DLD1 (cell line): ENCODE data around the gene ANO9.
"Not testable (repeated sequence)": the region's sequence is repeated elsewhere in the genome, so short reads cannot be mapped to it uniquely, and the experiment has no call there.

Experiments used
- in situ Hi-C: cut with HindIII; loops from 2 replicates; pipeline ENCODE4 v1.10.0; 2017; ENCODE audit warnings: low sequenced_read_pairs

The ANO9 gene

DNA sequence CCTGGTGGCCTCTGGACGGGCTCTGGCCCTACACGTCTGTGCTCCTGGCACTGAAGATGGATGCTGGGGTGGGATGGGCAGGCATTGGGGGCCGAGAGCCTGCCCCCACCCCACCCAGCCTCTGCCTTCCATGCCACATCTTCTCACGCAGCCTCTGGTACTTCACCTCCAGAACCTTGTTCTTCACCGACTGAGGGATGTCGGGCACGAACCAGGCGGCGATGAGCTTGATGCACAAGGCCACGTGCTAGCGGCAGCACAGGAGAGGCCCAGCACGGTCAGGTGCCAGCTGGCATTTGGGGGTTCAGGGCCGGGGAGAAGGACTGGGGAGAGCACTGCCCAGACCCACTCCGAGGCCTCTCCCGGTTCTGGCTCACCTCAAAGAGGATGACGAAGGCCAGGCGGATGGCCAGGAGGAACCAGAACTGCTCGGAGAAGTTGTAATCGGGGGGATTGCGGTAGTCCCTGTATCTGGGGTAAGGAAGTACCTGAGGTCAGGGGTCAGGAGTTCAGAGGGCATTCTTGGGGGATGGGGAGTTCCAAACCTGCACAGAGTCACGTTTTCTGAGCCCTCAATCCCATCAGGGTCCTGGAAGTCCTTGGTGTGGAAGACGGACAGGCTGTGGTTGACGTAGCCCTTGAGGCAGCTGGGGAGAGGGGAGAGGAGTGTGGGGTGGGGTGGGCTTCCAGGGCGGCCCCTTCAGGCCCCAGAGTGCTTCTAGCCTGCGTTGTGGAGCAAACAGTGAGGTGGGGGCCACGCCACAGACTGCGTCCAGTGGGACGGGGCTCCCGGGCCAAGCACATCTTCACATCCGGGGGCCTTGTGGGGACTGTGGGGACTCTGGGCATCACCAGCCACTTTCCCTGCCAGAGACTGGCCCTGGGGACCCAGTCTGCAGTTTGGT lies 23.2 kb downstream of the ANO9 start:
- in situ Hi-C loops: no loop called here

DNA sequence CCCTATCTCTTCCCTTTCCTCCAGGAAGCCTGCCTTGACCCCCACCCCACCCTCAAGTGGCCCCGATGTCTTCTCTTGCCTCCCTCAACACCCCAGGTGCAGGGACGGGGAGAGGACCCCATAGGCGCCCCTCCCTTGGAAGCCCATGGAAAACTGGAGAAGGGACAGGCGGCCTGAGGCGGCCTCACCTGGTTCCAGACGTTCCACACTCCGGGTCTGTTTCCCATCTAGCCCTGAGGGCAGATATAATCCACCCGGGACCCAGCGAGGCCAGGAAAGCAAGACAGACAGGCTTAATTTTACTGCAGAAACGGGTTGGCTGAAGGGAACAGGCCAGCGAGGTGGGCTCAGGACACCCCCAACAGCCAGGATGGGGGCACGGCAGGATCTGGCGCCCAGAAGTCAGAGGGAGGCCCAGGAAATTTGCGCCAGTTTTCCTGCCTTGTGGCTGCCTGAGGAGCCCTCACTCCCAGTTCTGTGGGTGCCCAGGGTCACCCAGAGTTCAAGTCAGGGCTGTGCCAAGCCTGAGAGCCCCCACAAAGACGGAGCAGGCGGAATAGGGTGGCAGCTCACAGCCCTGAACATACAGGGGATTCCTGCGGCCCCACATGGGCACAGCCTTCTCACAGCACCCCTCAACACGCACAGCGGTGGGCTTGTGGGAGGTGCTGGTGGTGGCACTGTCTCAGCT lies 24.0 kb downstream of the ANO9 start:
- in situ Hi-C loops: no loop called here

DNA sequence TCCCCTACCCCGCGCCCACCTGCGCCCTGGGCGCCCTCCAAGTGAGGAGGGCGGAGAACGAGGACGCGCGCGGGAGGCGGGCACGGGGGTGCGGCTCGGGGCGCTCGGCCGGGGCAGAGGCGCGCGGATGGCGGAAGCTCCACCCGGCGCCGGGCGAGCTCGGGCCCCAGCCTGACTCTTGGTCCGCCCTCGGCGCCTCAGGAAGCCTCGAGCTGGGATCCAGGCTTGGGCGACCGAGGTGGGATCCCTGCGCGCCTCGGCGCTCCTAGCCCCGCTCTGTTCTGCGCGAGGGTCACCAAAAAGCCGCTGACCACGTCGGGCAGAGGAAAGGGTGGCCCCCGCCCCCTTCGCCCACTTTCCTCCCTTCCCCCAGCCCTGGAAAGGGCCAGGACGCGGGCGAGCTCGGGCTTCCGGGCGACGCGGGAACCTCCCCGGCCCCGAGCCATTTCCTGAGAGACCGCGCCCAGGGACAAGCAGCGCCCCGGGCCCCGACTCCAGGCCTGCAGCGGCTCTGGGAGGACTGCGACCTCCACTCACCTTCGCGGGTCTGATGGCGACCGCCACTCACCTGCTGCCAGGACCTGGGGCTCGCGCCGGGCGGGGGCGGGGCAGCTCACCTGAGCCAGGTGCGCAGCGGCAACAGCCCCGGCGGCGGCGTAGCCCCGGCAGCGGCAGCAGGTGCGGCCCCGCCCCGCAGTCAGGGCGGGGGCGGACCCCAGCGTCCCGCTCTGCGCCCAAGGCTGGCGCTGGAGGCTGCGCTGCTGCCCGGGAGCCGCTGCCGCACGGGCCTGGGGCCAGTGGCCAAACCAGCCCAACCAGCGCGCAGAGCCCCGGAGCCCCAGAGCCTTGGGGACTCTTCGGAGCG lies 24.8 kb downstream of the ANO9 start:
- in situ Hi-C loops: no loop called here

DNA sequence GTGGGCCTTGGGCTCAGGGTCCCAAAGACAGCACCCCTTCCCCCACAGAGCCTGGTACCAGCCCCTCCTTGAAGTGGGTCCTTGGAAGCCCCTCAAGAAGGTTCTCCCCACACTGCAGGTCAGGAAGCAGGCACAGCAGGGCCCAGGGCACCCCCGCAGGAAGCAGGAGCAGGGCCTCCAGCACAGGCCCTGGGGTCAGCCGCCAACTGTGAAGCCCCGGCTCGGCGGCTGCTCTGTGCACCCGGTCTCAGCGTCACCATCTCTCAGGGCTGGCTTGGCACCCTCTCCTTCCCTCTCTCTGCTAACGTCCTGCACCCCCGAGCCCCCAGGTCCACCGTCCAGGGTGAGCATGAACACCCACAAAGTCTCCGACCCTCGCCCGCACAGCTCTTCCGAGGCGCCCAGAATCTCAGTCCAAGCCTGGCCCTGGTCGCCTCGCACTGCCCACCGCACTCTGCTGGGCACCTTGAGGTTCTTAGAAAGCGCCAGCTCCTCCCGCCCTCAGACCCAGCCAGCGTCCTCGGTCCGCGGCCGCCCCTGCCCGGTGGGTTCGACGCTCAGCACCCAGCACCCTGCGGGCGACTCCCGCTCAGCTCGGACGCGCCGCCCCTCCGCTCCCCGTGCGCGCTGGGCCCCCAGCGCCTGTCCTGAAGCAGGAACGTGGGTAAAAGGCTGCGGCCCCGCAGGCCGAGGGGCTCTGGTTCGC lies 25.6 kb downstream of the ANO9 start:
- in situ Hi-C loops: no loop called here

DNA sequence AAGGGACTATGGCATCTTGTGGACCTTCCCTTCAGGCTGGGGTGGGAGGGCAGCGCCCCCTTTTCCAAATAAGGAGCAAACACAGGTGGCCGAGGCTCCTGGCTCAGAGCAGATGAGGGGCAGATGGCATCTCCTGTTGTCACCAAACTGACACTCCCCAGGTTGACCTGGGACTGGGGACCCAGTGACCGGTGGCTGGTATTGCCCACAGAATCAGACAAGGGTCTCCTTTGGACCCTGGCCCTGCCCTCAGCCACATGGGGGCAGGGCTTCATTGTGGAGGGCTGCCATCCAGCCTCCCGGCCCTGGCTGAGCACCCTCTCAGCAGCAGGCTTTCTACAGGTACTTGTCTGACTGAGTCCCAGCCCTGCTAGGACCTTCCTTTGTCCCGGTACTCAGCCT lies 26.2 kb downstream of the ANO9 start:
- in situ Hi-C loops: no loop called here

DNA sequence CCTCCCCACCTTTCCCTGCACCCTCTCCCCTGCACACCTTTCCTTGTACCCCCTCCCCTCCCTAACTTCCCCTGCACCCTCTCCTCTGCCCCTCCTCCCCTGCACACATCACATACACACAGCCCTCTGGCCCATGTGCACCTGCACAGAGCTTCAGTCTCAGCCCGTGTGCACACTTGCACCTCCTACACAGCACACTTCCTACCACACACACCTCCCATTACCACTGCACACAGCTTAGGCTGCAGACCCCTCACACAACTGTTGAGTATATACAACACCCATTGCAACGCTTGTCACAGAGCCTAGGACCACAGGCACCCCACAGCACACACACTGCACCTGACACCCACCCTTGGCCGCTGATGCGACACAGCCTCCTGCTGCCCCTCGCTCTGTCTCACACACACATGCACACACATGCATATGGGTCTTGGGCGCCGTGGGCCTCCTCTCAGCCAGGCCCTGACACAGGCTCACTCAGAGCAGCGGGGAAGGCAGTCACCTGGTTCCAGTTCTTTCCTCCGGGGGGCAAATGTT lies 27.4 kb downstream of the ANO9 start:
- in situ Hi-C loops: no loop called here

DNA sequence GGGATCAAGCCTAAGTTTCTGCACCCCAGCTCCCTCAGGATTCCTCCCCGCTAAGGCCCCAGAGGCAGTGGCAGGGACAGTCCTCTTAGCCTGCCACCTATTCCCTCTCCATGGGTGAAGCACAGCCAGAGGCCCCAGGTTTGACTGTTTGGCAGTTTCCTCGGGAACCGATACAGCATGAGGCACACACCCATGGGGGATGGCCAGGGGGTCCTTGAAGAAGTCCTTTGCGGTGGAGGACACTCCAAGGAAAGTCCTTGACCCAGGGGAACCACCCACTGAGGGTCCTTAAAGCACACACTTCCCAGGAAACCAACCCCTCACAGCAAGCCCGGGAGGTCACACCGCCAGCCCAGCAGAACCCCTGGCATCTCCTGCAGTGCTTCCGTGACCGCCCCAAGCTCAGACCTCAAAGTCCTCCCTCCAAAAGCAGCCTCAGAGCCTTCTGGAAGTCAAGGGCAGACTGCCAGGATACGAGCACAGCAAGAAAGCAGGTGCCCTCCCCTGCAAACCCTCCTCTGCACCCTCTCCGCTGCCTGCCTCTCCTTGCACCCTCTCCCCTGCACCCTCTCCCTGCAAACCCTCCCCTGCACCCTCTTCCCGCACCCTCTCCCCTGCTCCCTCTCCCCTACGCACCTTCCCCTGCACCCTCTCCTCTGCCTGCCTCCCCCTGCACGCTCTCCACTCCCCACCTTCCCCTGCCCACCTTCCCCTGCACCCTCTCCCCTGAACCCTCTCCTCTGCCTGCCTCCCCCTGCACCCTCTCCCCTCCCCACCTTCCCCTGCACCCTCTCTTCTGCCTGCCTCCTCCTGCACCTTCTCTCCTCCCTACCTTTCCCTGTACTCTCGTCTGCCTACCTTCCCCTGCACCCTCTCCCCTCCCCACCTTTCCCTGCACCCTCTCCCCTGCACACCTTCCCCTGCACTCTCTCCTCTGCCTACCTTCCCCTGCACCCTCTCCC lies 28.4 kb downstream of the ANO9 start:
- in situ Hi-C loops: no loop called here

DNA sequence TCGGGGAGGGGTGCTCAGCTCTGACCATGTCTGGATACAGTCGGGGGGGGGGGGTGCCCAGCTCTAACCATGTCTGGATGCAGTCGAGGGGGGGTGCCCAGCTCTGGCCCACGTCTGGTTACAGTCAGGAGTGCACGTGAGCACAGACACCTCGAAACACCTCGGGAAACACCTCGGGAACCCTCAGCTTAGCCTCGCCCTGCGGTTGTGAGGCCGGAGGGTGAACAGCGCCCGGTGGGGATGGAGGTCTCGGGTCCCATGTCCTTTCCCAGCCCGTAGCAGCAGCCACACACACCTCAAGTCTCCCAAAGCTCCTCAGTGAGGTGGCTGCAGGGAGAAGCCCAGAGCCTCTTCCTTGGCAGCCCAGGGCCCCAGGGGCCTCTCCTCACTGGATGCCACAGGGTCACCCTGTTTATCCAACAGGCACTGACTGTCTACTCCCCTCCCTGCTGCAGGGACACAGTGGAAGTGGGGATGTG lies 29.1 kb downstream of the ANO9 start:
- in situ Hi-C loops: no loop called here

DNA sequence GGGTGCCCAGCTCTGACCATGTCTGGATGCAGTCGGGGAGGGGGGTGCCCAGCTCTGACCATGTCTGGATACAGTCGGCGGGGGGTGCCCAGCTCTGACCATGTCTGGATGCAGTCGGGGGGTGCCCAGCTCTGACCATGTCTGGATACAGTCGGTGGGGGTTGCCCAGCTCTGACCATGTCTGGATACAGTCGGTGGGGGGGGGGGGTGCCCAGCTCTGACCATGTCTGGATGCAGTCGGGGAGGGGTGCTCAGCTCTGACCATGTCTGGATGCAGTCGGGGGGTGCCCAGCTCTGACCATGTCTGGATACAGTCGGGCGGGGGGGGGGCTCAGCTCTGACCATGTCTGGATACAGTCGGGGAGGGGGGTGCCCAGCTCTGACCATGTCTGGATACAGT lies 30.3 kb downstream of the ANO9 start:
- in situ Hi-C loops: not testable (repeated sequence)

DNA sequence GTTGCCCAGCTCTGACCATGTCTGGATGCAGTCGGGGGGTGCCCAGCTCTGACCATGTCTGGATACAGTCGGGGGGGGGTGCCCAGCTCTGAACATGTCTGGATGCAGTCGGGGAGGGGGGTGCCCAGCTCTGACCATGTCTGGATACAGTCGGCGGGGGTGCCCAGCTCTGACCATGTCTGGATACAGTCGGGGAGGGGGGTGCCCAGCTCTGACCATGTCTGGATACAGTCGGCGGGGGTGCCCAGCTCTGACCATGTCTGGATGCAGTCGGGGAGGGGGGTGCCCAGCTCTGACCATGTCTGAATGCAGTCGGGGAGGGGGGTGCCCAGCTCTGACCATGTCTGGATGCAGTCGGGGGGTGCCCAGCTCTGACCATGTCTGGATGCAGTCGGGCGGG lies 31.1 kb downstream of the ANO9 start:
- in situ Hi-C loops: not testable (repeated sequence)

DNA sequence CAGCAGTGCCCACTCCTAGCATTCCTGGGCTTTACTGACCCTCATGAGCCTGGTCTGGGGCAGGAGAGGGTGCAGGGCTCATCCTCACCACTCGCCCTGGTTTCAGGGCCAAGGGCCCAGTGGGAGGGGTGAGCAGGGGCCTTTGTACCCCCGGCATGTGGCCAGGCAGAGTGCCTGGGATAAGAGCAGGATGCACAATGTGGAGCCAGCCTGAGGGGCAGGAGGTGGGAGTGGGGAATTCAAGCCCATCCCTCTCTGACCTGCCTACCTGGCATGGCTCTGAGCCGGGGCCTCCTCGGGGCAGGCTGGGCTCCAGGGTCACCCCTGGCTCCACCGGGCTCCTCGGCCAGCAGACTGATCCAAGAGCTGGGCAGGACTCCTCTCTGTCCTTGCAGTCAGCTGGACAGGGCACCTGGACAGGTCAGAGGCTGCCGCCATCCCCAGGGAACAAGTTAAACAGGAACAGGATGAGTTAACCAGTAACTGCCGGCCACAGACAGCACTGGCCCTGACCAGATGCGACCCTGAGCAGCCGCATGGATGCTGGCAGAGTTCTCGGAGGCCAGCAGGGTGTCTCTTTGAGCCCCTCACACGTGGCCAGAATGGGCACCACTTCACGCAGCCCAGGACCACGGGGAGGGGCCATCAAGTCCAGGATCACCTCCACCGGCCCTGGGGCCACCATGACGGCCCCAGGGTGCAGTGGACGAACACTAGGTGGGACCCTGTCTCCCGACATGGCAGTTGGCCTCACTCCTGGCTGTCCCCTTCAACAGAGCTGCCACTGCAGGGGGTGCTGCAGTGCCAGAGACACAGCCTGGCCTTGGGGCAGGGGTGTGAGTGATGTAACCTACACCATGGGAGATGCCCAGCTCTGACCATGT lies 32.0 kb downstream of the ANO9 start:
- in situ Hi-C loops: no loop called here

DNA sequence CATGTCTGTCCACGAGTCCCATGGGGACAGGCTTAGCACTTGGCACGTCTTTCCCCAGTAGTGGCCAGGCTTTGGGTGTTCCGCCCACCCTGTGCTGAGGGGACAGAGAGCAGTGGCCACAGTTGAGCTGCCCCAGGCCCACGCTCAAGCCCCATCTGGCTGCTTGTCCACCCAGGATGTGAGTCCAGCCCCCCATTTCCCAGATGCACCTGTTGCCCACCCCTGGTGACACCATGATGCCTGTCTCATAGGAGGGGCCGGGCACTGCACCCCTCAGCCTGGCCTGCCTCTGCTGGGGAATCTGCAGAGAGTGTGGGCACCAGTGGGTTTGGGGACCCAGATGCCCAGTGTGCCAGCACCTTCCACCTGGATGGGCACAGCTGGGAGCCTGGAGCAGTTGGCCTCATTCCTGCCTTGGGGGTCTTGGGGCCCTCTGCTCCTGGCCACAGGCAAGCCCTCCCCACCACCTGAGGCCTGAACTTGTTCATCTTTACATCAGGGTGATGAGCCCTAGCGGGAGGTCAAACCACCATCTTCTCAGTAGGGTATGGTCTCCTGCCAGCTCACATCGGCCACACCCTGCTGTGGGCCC lies 32.7 kb downstream of the ANO9 start:
- in situ Hi-C loops: no loop called here

DNA sequence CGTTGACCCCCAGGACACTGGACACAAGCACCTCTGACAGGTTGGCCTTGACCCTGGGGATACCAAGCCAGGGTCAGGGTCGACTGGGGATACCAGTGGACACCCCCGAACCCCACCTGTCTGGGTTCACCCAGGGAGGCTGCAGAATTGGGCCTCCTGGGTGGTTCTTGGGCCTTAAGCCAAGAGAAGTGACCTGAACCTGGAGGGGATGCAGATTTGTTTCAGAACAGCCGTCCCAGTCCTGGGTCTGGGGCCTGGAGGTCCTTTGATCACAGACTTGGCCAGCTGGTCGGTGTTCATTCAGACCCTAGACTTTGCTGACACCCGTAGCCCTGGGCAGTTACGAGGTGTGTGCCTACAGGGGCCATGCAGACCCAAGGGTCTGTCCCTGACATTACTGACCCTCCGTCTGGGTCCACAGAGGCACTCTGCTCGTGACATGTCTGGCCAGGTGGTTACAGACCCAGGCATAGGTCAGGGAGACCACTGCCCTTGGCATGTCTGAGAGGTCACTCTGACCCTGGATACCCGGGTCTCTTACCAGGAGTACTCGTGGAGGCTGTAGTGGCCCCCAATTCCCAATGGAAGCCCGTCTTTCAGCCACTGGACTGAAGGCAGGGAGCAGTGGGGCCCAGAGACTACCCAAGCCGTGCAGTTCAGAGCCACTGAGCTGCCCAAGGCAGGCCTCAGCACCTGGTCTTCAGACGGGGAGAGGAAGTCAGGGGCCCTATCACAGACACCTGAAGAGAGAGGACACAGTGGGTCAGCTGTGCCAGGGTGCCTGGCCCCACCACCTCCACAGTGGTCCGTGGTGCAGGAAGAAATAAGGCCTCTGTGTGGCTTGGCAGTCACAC lies 33.4 kb downstream of the ANO9 start:
- in situ Hi-C loops: no loop called here

DNA sequence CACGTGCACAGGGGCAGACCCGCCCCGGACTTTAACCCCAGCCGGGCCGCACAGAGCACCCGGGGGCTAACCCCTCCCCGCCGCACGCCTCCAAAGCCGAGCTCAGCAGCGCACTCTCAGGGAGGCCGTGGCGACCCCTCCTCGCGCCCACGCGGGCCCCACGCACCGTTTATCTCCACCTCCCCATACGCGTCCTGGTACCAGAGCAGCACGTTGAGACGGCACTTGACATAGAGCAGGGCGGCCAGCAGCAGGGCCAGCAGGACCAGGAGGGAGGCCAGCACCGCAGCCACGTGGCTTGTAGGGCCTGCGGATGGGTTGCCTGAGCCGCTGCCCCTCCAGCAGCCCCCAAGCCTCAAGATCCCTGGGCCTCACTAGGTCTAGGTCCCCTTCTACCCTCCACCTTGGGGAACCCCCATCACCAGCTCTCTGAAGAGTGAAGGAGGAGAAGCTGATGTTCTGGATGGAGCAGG lies 34.1 kb downstream of the ANO9 start:
- in situ Hi-C loops: no loop called here

DNA sequence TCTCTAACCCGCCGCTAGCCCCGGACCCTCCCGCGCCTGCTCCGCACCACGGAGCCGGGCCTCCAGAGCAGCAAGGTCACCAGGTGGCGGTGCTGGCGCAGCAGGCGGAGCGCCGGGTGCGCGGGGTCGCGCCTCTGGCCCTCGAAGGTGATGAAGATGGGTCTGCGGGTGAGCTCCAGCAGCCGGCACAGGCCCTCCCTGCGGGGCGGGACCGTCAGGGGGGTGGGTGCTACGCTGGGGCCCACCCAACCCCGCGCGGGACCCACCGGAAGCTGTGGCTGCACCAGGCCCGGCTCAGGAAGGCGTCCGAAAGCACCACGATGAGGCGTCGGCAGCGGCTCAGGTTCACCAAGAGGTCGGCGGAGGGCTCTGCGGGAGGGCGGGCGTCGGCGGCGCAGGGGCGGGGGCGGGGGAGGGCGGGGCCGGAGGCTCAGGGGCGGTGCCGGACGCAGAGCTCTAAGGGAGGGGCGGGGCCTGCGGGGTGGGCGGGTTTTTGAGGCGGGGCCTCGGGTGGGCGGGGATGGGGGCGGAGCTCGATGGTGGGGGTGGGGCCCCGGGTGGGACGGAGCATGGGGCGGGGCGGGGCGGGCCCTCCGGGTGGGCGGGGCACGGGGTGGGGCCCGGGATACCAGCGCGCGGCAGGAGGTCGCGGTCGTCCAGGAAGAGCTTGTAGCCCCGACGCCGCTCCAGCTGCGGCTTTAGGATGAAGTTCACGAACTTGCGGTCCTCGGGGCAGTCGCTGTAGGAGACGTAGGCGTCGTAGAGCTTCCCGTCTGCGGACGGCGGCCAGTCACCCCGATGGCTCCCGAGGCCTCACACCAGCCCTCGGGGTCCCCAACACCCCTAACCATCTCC lies 34.8 kb downstream of the ANO9 start:
- in situ Hi-C loops: no loop called here
